BE2C (cell line): ENCODE data around the gene UBFD1.
A peak's percentile ranks its signal among the peaks of the same experiment; 100 is the strongest.

Experiments
- DNase-seq: peaks from one replicate; pipeline ENCODE4 v3.0.0-alpha.2; 2020
- H3K27me3 ChIP-seq: fragments of 250-450 bp; sonication (Bioruptor Pico); 2 replicates; pipeline ENCODE4 v1.5.1; 2020; ENCODE audit warnings: mild to moderate bottlenecking
- H3K36me3 ChIP-seq: fragments of 250-450 bp; sonication (Bioruptor Pico); 2 replicates; pipeline ENCODE4 v1.5.1; 2020; ENCODE audit warnings: mild to moderate bottlenecking
- H3K4me1 ChIP-seq: fragments of 250-450 bp; sonication (Bioruptor Pico); 2 replicates; pipeline ENCODE4 v1.5.1; 2020
- H3K4me3 ChIP-seq: 2 replicates; pipeline ENCODE4 v1.5.1; 2011; ENCODE audit warnings: low read depth, low read length
- H3K9me3 ChIP-seq: fragments of 250-450 bp; sonication (Bioruptor Pico); 2 replicates; pipeline ENCODE4 v1.5.1; 2020
- CTCF ChIP-seq: IDR thresholded peaks from 2 replicates; pipeline ENCODE4 v1.5.1; 2012; ENCODE audit warnings: mild to moderate bottlenecking, low read depth, low read length

Gene UBFD1

GRCh38 chr16:23511731-23512130 is 45.8 kb upstream of the UBFD1 start:
- no peak for TF ChIP-seq CTCF
- no peak overlapping the region for H3K4me3 ChIP-seq
- H3K36me3 ChIP-seq = peaks cover 3% of the 10 kb centered on the region; the same call in 1 of the 2 replicates
- H3K4me1 ChIP-seq = no peaks in the 10 kb centered on the region
- no peaks in the 10 kb centered on the region for H3K27me3 ChIP-seq
- no peaks in the 10 kb centered on the region for H3K9me3 ChIP-seq
- DNase-seq = no peak

GRCh38 chr16:23512168-23512695 is 45.3 kb upstream of the UBFD1 start:
- Histone ChIP-seq H3K36me3 (peaks cover 3% of the 10 kb centered on the region; the same call in 1 of the 2 replicates), H3K4me3 (no peak overlapping the region), H3K4me1 (no peaks in the 10 kb centered on the region), H3K9me3 (no peaks in the 10 kb centered on the region), H3K27me3 (no peaks in the 10 kb centered on the region)
- no peak for TF ChIP-seq CTCF
- DNase-seq = no peak

DNA sequence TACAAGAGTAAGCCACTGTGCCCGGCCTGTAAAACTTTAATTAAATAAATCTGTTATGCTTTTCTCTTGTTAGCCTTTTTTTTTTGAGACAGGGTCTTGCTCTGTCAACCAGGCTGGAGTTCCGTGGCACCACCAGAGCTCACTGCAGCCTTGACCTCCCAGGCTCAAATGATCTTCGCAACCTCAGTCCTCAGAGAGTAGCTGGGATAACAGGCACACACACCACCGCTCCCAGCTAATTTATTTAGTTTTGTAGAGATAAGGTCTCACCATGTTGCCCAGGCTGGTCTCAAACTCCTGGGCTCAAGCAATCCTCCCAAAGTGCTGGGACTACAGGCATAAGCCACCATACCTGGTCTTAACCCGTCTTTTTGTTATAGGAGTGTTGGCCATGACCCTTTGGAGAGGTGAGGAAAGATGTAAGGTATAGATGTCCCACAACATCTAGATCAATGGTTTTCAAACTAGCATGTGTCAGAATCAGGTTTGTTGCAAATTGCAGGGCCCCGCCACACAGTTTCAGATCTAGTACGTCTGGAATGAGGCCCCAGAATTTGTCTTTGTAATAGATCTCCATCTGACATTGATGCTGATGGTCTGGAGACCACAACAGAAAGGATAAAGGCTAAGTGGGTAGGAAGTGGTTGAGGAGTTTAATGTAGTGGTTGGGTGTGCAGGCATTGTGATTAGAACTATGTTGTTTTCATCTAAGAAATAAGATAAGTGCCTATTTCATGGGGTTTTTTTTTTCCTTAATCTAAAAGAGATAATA is 43.0 kb upstream of the UBFD1 start:
- DNase-seq = peak; percentile 58
- H3K27me3 ChIP-seq = no peaks in the 10 kb centered on the region
- TF ChIP-seq CTCF = no peak
- 0 out of 2 replicates have a peak, but pooled peaks cover 5% of the 10 kb centered on the region for H3K4me1 ChIP-seq
- peaks cover 6% of the 10 kb centered on the region for H3K36me3 ChIP-seq
- no peaks in the 10 kb centered on the region for H3K9me3 ChIP-seq
- no peak overlapping the region for H3K4me3 ChIP-seq

- no peaks in the 10 kb centered on the region for H3K27me3 ChIP-seq
- TF ChIP-seq CTCF = no peak
- H3K4me3 ChIP-seq = no peak overlapping the region
- DNase-seq = no peak
- 0 out of 2 replicates have a peak, but pooled peaks cover 5% of the 10 kb centered on the region for H3K4me1 ChIP-seq
- peaks cover 10% of the 10 kb centered on the region for H3K36me3 ChIP-seq
- H3K9me3 ChIP-seq = no peaks in the 10 kb centered on the region
Observed at GRCh38 chr16:23515881-23516280, 41.6 kb upstream of the UBFD1 start.

DNA sequence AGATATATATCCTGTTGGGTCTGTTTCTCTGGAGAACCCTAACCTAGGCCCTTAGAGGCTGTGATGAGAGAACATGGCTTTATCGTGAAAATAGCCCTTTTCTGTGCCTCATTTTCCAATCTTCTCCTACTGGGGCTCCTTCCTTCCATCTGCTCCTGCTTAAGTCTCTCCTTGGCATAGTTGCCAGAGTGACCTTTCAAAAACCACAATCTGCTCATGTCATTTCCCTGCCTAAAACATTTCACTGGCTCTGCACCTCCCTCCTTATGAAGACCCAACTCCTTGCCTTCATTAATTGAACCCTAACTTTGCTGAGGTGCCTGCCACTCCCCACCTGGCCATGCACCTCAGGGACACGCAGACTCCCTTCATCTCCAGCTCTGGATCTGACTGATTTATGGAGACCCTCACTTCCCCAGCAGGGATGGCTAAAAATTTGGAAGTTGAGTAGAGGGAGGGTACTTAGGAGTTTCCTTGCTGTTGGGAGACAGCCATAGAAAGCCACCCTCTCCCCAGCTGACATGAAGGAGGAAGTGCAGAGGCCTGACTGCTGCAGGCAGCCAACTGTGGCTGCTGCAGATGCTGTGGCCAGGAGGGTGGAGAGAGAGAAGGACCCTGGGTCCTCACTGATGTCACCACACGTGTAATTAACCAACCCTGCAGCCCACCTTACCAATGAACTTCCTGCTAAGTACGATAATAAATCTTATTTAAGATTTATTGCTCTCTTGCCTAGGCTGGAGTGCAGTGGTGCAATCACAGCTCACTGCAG is 41.0 kb upstream of the UBFD1 start:
- Histone ChIP-seq H3K4me3 (no peak overlapping the region), H3K4me1 (0 out of 2 replicates have a peak, but pooled peaks cover 5% of the 10 kb centered on the region), H3K27me3 (no peaks in the 10 kb centered on the region), H3K36me3 (peaks cover 10% of the 10 kb centered on the region), H3K9me3 (no peaks in the 10 kb centered on the region)
- no peak for TF ChIP-seq CTCF
- DNase-seq = no peak
